ENCODE results near the gene HIPK1.
"Not testable (repeated sequence)": the region's sequence is repeated elsewhere in the genome, so short reads cannot be mapped to it uniquely, and the experiment has no call there.

HIPK1 gene

DNA sequence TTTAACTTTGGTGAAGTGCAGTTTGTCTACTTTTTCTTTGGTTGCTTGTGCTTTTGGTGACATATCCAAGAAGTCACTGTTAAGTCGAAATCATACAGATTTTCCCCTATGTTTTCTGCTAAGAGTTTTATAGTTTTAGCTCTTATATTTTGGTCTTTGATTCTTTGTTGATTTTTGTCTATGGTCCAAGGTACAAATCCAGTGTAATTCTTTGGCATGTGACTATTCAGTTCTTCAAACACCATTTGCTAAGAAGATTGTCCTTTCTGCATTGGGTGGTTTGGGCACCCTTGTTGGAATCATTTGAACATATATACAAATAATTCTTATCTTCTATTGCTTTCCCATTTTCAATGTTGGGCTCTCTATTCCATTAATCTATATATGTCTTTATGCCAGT is 16.2 kb downstream of the HIPK1 start:
- no peak for DNase-seq

DNA sequence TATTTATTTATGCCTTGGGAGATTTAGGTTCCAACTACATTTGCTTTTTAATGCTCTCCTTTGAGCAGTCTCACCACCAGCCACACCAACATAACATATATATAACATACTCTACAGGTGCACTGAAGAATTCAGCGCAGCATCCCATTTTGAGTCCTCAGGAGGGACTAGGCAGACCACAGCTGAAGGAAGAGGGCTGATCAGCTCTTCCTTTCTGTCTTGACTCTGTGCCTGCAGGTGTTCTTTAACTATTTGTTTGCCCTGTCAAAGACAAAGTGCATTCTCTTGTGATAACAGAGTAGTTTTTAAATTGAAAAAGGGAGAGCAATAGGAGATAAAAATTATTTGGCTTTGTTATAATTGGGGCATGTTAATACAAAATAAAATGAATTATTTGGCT is 17.0 kb downstream of the HIPK1 start:
- no peak for DNase-seq

DNA sequence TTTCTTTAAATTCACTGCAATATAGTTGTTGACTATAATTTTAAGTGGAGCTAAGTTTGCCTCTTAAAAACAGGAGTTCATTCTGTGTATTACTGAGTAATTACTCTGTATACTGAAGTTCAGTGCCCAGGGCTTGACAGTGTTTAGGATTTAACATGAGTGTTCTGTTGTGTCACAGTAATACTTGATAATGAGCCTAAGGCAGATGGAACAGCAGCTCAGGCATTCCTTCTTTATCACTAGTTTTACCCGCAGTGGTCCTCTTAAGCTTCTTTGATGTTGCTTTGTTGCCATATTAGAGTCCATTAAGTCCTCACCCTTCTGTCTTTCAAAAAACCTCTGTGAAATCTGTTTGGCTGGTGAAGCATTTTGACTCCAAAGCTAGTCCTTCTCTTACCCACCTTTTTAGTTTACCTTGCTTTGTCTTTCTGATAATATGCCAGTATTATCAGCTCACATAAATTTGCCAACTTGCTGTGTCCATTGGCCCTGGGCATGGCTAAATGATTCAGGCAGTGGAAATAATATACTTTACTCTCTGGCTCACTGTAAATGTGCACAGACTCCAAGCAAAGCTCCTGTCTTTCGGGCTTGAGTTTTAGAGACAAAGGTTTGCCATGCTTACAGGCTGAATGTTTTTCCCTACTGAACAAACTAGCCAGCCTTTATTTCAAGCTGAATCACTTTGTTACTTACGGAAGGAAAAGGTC is 17.7 kb downstream of the HIPK1 start:
- no peak for DNase-seq

DNA sequence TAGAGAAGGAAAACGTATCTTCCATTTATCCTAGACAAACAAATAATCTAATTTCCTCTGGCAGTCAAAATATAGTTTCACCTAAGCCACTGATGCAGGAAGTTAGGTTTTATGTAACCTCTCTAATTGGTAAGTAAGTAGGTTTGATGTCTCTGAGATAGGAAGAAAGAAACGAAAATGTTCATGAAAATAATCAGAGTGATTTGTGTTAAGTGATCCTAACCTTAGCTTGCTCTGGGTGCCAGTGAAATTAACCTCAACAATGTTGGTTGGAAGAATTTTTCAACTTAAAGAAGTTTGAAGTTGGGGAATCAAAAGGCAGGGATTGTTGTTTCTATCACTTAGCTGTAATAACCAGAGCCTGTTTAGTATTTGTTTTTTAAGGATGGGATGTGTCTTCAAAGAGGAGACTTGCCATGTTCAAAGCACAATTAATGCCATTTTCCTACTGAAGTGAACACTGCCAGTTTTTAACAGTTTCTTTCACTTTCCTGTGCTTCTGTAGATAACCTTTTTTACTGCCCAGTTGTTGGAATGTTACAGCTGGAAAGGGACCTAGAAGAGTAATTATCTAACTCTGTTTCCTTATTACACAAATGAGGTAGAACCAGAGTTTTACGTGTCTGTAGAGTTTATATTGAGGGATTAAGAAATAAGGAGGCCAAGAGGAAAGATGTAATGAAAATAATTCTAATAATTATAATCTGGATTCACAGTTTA is 18.4 kb downstream of the HIPK1 start:
- no peak for DNase-seq

DNA sequence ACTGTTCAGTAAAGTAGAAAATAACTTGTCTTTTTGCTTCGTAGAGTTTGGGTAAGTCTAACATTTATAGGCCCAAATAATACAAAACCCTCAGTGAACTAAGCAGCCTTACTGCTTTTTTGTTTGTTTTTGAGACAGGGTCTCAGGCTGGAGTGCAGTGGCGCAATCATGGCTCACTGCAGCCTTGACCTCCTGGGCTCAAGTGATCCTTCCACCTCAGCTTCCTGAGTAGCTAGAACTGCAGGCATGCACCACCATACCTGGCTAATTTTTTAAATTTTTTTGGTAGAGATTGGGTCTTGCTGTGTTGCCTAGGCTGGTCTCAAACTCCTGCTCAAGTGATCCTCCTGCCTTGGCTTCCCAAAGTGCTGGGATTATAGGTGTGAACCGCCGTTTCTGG is 19.0 kb downstream of the HIPK1 start:
- not testable (repeated sequence) for DNase-seq

DNA sequence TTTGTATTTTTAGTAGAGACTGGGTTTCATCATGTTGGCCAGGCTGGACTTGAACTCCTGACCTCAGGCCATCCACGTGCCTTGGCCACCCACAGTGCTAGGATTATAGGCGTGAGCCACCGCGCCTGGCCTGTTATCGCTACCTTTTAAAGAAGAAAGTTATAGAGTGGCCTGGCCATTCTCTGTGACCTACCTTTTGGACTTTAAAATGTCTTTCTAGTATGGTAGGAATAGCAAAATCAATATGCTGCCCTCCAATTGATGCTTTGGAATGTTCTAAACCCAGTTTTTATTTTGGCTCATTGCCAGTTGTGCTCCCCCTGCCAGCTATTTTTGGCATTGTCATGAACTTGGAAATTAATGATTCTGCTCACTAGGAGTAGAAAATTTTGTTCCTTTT is 19.9 kb downstream of the HIPK1 start:
- DNase-seq, result no peak

DNA sequence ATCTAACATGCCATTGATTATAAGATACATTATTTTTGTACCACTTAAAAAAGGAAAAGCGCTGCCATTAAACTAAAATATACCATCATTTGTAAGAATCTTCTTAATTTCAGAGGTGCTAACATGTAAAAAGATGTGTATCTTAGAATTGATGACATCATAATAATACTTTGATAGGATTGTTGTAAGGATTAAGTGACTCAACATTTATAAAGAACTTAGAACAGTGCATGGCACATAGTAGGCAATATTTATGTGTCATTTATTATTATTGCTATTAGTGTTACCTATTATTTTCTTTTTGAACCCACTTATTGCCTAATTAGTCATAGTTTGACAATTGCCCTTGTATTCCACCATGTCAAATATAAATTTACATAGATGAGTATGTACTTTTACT is 21.8 kb downstream of the HIPK1 start:
- DNase-seq, result no peak

DNA sequence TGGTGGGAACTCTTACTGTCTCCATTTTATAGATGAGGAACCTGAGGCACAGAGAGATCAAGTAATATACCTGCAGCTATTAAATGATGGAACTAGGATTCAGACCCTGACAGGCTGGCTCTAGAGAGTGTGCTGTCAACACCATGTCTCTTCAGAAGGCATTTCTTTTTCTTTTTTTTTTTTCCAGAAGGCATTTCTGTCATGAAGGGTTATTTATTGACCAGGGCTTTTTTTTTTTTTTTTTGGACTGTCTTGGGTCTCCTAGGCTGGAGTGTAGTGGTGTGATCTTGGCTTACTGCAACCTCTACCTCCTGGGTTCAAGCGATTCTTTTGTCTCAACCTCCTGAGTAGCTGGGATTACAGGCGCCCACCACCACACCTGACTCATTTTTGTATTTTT is 22.6 kb downstream of the HIPK1 start:
- DNase-seq, result no peak

DNA sequence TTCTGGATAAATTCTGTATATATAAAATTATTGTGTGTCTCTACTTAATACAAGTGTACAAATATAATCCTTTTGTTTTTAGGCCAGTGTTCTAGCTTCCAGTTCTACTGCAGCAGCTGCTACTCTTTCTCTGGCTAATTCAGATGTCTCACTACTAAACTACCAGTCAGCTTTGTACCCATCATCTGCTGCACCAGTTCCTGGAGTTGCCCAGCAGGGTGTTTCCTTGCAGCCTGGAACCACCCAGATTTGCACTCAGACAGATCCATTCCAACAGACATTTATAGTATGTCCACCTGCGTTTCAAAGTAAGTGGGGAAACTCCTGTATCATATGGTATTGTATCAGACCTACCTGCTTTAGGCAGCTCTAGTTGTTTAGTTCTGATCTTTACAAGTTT is 28.9 kb downstream of the HIPK1 start:
- DNase-seq, result no peak

DNA sequence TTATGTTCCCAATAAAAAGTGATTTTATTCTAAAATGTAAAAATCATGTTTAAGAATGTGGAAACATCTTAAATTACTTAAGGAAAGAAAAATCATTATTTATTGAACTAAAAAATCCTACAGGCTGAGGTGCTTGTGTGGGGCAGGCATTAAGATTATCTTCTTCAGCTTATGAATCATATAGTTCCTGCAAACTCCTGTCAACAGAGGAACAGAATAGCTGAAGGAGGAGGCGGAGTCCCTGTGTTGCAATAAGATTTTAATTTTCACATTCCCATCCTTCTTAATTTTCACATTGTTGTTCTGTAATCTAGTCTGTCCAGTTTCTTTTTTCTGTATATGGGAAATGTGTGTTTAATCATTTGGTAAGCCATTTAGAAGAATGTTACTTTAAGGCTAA is 29.6 kb downstream of the HIPK1 start:
- no peak for DNase-seq

DNA sequence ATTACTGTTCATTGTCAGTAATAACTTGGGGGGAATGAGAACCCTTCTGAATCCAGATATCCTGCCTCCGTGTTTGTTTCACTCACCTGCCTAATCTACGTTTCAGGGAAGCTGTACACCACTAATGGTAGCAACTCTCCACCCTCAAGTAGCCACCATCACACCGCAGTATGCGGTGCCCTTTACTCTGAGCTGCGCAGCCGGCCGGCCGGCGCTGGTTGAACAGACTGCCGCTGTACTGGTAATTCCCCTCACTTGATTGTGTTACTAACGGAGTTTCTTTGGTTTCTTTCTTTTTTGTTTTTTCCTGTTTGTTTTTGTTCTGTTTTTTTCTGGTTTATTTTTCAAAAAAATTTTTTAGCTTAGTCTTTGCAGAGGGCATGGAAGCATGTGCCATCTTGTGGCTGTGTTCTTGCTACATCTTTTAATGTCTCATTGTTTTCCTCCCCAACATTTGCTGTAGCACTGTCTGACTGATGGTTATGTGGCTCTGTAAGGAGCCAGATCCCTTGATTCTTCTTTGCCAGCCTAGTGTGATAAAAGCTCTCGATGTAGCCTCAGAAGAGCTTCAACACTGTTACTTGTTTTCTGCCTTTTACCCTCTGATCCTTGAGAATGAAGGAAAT is 34.3 kb downstream of the HIPK1 start:
- DNase-seq, result no peak

DNA sequence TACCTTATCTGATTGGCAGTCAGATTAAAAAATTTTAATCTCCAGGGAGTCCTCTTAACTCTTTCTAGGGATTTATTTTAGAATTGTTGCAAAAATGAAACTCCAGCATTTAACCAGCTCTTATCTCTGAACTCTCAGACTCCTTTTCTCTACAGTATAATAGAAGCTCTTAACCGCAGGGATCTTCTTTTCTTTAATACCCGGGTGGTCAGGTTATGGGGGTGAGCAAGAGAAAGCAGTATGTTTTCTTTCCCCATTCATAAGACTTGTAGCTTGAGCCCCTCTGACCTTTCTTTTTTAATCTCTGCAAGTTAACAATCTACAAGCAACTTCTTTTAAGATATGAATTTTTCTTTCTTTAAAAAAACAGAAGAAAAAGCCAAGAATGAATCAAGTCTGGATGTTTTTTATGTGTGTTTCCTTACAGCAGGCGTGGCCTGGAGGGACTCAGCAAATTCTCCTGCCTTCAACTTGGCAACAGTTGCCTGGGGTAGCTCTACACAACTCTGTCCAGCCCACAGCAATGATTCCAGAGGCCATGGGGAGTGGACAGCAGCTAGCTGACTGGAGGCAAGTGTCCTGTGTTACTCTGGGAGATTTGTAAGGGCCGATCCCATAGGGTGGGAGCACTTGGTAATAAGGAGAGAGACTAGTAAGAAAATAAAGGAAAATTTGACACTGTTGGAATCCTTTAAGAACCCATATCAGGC is 36.7 kb downstream of the HIPK1 start:
- no peak for DNase-seq

DNA sequence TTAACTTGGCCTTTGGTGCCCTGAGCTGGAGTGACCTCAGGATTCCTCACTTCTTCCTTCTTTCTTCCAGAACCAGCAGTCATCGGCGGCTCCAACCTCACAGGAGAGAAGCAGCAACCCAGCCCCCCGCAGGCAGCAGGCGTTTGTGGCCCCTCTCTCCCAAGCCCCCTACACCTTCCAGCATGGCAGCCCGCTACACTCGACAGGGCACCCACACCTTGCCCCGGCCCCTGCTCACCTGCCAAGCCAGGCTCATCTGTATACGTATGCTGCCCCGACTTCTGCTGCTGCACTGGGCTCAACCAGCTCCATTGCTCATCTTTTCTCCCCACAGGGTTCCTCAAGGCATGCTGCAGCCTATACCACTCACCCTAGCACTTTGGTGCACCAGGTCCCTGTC is 43.8 kb downstream of the HIPK1 start:
- no peak for DNase-seq

DNA sequence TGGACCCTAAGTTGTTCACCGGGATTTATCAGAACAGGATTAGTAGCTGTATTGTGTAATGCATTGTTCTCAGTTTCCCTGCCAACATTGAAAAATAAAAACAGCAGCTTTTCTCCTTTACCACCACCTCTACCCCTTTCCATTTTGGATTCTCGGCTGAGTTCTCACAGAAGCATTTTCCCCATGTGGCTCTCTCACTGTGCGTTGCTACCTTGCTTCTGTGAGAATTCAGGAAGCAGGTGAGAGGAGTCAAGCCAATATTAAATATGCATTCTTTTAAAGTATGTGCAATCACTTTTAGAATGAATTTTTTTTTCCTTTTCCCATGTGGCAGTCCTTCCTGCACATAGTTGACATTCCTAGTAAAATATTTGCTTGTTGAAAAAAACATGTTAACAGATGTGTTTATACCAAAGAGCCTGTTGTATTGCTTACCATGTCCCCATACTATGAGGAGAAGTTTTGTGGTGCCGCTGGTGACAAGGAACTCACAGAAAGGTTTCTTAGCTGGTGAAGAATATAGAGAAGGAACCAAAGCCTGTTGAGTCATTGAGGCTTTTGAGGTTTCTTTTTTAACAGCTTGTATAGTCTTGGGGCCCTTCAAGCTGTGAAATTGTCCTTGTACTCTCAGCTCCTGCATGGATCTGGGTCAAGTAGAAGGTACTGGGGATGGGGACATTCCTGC is 46.2 kb downstream of the HIPK1 start:
- no peak for DNase-seq

DNA sequence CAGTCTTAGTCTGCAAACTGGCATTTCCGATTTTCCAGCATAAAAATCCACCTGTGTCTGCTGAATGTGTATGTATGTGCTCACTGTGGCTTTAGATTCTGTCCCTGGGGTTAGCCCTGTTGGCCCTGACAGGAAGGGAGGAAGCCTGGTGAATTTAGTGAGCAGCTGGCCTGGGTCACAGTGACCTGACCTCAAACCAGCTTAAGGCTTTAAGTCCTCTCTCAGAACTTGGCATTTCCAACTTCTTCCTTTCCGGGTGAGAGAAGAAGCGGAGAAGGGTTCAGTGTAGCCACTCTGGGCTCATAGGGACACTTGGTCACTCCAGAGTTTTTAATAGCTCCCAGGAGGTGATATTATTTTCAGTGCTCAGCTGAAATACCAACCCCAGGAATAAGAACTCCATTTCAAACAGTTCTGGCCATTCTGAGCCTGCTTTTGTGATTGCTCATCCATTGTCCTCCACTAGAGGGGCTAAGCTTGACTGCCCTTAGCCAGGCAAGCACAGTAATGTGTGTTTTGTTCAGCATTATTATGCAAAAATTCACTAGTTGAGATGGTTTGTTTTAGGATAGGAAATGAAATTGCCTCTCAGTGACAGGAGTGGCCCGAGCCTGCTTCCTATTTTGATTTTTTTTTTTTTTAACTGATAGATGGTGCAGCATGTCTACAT is 47.6 kb downstream of the HIPK1 start:
- no peak for DNase-seq

DNA sequence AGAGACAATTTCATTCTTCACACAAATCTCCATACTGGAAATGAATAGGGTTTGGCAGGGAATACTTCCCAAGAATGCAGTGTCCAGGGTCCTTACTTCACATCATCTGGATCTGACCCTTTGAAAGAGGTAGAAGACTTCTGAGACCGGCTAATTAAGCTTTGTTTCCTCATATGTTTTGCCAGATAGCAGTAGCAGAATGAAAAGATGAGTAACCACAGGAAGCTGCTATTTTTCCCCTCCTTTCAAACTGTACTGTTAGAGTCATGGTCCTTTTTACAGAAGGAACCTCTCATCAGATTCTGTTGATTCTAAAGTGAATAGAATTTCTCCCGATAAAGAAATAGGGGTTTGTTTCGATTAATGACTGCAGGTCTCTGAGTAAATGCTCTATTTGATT is 48.8 kb downstream of the HIPK1 start:
- DNase-seq, result no peak

DNA sequence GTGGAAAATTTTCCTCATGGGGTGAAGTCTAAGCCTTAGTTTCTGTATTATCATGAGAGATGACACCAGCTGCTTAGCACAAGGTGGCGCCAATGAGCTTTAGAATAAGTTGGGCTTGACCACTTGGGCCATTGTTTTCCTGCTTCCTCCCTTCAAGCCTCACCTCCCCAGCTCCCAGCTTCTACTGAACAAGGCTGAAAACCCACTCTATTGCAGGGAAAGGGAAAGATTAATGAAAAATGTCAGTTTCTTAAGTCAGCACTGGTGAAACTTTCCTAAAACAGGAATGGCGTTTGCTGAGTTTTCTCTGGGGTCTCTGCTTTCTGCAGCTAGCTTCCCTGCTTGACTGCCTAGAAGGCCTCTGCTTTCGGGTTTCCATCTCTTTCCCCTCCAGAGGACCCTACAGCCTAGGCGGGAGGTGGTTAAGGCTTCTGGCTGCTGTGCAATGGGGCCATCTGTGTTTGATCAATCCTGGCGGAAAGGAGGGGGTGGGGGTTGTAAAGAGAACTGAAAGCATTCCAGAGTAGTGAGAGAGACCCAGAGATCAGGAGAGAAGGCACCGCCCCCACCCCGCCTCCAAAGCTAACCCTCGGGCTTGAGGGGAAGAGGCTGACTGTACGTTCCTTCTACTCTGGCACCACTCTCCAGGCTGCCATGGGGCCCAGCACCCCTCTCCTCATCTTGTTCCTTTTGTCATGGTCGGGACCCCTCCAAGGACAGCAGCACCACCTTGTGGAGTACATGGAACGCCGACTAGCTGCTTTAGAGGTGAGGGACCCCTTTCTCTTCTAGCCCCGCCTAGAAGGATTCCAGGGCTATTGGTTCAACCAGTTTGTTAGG is 50.0 kb downstream of the HIPK1 start, which contains the start of gene OLFML3:
TSS of gene OLFML3 (plus strand) at position 612 of the 840 bp plus-strand sequence. CDS start at position 655, 43 bp downstream.
- peak; percentile 95 for DNase-seq

DNA sequence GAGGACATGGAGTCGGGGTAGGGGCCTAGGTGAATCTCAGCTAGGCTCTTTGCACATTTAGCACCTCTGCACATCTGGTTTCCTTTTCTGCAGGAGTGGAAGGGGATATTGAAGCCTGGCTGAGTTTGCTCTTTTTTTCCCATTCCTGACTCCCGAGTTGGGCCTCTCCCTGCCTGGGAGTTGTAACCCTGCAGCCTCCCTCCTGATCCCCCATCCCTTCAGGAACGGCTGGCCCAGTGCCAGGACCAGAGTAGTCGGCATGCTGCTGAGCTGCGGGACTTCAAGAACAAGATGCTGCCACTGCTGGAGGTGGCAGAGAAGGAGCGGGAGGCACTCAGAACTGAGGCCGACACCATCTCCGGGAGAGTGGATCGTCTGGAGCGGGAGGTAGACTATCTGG is 51.0 kb downstream of the HIPK1 start:
- DNase-seq, result peak; percentile 89

DNA sequence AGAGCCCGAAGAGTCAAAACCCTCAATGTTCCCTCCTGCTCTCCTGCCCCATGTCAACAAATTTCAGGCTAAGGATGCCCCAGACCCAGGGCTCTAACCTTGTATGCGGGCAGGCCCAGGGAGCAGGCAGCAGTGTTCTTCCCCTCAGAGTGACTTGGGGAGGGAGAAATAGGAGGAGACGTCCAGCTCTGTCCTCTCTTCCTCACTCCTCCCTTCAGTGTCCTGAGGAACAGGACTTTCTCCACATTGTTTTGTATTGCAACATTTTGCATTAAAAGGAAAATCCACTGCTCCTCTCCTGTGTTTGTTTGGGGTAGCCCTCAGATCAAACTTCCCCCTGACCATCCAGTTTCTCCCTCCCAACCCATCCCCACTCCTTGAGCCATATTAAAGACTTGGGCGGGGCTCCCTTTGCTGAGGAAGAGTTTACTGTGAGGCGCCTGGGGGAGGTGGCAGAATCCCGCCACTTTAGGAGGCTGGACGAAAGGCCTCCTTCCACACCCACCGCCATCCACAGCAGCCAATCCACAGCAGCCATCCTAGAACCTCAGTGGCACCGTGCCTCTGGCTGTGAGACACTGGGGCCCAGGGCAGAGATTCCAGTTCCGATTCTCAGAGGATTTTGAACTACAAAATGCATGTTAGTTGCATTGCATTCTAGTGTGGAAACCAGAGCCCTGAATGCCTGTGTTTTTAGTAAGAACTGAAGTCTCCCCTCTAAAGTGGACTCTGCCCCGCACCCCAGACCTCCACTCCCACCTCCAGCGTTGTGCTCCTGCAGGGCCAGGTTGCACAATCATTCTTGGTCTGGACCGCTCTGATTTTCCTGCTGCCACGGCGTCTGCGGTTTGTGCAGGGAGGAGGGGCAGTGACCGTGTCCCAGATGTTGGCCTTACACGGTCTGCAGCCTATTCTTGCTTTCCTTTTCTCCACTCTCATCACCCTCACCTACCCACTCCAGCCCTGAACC is 53.1 kb downstream of the HIPK1 start:
- peak; percentile 92 for DNase-seq

DNA sequence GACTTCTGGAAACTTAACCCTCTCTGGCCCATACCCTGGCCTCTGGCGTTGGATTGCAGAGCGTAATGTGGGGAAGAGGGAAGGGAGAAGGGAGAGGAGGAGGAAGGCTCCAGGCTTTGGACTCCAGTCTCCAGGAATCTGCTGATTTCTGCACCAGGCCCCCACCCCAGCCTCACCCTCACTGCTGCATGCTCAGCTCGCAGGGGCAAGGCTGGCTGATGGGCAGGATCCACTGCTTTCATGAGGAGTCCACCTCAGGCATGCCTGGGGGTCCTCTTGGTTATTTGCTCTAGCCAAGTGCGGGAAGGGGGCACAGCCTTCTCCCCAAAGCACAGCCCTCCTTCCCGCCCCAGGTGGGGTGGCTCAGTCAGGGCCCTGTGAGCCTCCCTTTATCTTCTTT is 53.8 kb downstream of the HIPK1 start:
- no peak for DNase-seq
